ENCODE results near the gene PLCH2. TPM values are rescaled to one million over a fixed set of nuclear protein-coding genes. Genes with fewer than 3 reads are reported as not detected.
A peak's percentile ranks its signal among the peaks of the same experiment; 100 is the strongest.
"Not testable (repeated sequence)": the region's sequence is repeated elsewhere in the genome, so short reads cannot be mapped to it uniquely, and the experiment has no call there.

PLCH2 gene
- total and polyA plus RNA-seq, 2 of the 13 experiments (the other 11 are each of a cell fraction or from before 2014, with no cell fraction given) = 0.15 to 0.67 TPM

GRCh38 chr1:2458687-2459086, 17.4 kb upstream of the PLCH2 start (continued):
- TF ChIP-seq SPEN (CRISPR knock-in tag; IDR thresholded peaks at IDR 0.05; ENCODE audit: low read depth) (no peak), FOXC1 (CRISPR knock-in tag; IDR thresholded peaks at IDR 0.05; ENCODE audit: borderline replicate concordance) (no peak)

- TF ChIP-seq ZNF263 (CRISPR knock-in tag; IDR thresholded peaks at IDR 0.05) = peak; percentile 60
- FAIRE-seq; H3K4me2 ChIP-seq (ENCODE audit: low read depth, low read length); H3K9me3 ChIP-seq (ENCODE audit: low read length); H3K4me3 ChIP-seq (replicated peaks in 1 of 3; ENCODE audit: insufficient read depth in 1 of 3, low read depth in 2 of 3, low read length in 3 of 3); POLR2A ChIA-PET; in situ Hi-C loops (cut with HindIII; ENCODE audit: extremely low pct_ligation_motif_present, low pct_unique_long_range_greater_than_20kb); H3K79me2 ChIP-seq (ENCODE audit: insufficient read depth, low read length); CTCF ChIA-PET (ENCODE audit: low intra/inter-chr PET ratio, low total read pairs); H4K20me1 ChIP-seq (ENCODE audit: insufficient read depth, low read length); H2AFZ ChIP-seq (ENCODE audit: low read length); DNase-seq (ENCODE audit: low spot score); H3K27ac ChIP-seq (ENCODE audit: extremely low read length, insufficient read depth, low read length); H3K36me3 ChIP-seq (replicated peaks in 1 of 2; ENCODE audit: control insufficient read depth in 1 of 2, insufficient read depth in 2 of 2, low read length in 2 of 2); ATAC-seq; H3K4me1 ChIP-seq (ENCODE audit: insufficient read depth, low read length); BruUV-seq (replicated peaks); intact Hi-C loops (cut with micrococcal nuclease; ENCODE audit: unreplicated experiment); H3K9ac ChIP-seq (ENCODE audit: insufficient read depth, low read depth, low read length): not testable (repeated sequence)
- H3K27me3 ChIP-seq (ENCODE audit: control insufficient read depth in 1 of 2, insufficient read depth in 2 of 2, low read length in 2 of 2) = peaks cover 28 to 93% of the 10 kb centered on the region in 2 experiments; a peak in 4 of 5 replicates
- WGBS (ENCODE audit: low lambda C conversion rate) = 40% methylated on average over 13 of the region's 16 CpGs
Measured at GRCh38 chr1:2459102-2459753, 16.9 kb upstream of the PLCH2 start.

GRCh38 chr1:2459757-2460156, 16.3 kb upstream of the PLCH2 start:
- BruUV-seq (replicated peaks) = no TSS peak
- peaks cover 30 to 93% of the 10 kb centered on the region in 2 experiments; a peak in 4 of 5 replicates for H3K27me3 ChIP-seq (ENCODE audit: control insufficient read depth in 1 of 2, insufficient read depth in 2 of 2, low read length in 2 of 2)
- 9% methylated on average over 8 of the region's 23 CpGs for WGBS (ENCODE audit: low lambda C conversion rate)
- intact Hi-C loops (cut with micrococcal nuclease; ENCODE audit: unreplicated experiment) (no loop called here), in situ Hi-C loops (cut with HindIII; ENCODE audit: extremely low pct_ligation_motif_present, low pct_unique_long_range_greater_than_20kb) (no loop called here)
- H4K20me1 ChIP-seq (ENCODE audit: insufficient read depth, low read length) = peaks cover 4% of the 10 kb centered on the region; the same call in 1 of the 2 replicates
- H2AFZ ChIP-seq (ENCODE audit: low read length) = no peak overlapping the region
- no peak overlapping the region for H3K4me3 ChIP-seq (replicated peaks in 1 of 3; ENCODE audit: insufficient read depth in 1 of 3, low read depth in 2 of 3, low read length in 3 of 3)
- no peak for DNase-seq (ENCODE audit: low spot score)
- no peak for FAIRE-seq
- no peak overlapping the region for H3K4me2 ChIP-seq (ENCODE audit: low read depth, low read length)
- no peak overlapping the region for H3K27ac ChIP-seq (ENCODE audit: extremely low read length, insufficient read depth, low read length)
- no peaks in the 10 kb centered on the region for H3K36me3 ChIP-seq (replicated peaks in 1 of 2; ENCODE audit: control insufficient read depth in 1 of 2, insufficient read depth in 2 of 2, low read length in 2 of 2)
- ChIA-PET POLR2A (no interaction called here), CTCF (ENCODE audit: low intra/inter-chr PET ratio, low total read pairs) (no interaction called here)
- no peaks in the 10 kb centered on the region for H3K9me3 ChIP-seq (ENCODE audit: low read length)
- TF ChIP-seq ZNF354B (CRISPR knock-in tag; IDR thresholded peaks at IDR 0.05) (no peak), STAG1 (CRISPR knock-in tag; IDR thresholded peaks at IDR 0.05) (peak; percentile 72), REST (IDR thresholded peaks at IDR 0.05; ENCODE audit: borderline replicate concordance in 1 of 2, low read depth in 1 of 2, low read length in 2 of 2) (peak; percentile 42 to 76), ZNF674 (CRISPR knock-in tag; IDR thresholded peaks at IDR 0.05; ENCODE audit: low read depth) (no peak), SNAI1 (CRISPR knock-in tag; IDR thresholded peaks at IDR 0.05; ENCODE audit: borderline replicate concordance) (no peak), RAD21 (CRISPR knock-in tag; IDR thresholded peaks at IDR 0.05) (peak; percentile 58)
- TF ChIP-seq, protein P1, sequence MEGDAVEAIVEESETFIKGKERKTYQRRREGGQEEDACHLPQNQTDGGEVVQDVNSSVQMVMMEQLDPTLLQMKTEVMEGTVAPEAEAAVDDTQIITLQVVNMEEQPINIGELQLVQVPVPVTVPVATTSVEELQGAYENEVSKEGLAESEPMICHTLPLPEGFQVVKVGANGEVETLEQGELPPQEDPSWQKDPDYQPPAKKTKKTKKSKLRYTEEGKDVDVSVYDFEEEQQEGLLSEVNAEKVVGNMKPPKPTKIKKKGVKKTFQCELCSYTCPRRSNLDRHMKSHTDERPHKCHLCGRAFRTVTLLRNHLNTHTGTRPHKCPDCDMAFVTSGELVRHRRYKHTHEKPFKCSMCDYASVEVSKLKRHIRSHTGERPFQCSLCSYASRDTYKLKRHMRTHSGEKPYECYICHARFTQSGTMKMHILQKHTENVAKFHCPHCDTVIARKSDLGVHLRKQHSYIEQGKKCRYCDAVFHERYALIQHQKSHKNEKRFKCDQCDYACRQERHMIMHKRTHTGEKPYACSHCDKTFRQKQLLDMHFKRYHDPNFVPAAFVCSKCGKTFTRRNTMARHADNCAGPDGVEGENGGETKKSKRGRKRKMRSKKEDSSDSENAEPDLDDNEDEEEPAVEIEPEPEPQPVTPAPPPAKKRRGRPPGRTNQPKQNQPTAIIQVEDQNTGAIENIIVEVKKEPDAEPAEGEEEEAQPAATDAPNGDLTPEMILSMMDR (CRISPR knock-in tag; IDR thresholded peaks at IDR 0.05) = peak; percentile 73
- H3K9ac ChIP-seq (ENCODE audit: insufficient read depth, low read depth, low read length) = no peak overlapping the region
- no peaks in the 10 kb centered on the region for H3K4me1 ChIP-seq (ENCODE audit: insufficient read depth, low read length)
- ATAC-seq = peak; percentile 54
- no peaks in the 10 kb centered on the region for H3K79me2 ChIP-seq (ENCODE audit: insufficient read depth, low read length)

Data from HepG2 (cell line).